ENCODE results near the gene C1orf185. TPM values are rescaled to one million over a fixed set of nuclear protein-coding genes. Genes with fewer than 3 reads are reported as not detected.
"Not testable (repeated sequence)": the region's sequence is repeated elsewhere in the genome, so short reads cannot be mapped to it uniquely, and the experiment has no call there.

The C1orf185 gene
- not detected for total RNA-seq

- no peak for DNase-seq
Measured at GRCh38 chr1:51101976-51102375, at the start of gene C1orf185. TSS of gene C1orf185 (plus strand) at chr1:51102228. CDS start at chr1:51102234, 6 bp downstream.

DNA sequence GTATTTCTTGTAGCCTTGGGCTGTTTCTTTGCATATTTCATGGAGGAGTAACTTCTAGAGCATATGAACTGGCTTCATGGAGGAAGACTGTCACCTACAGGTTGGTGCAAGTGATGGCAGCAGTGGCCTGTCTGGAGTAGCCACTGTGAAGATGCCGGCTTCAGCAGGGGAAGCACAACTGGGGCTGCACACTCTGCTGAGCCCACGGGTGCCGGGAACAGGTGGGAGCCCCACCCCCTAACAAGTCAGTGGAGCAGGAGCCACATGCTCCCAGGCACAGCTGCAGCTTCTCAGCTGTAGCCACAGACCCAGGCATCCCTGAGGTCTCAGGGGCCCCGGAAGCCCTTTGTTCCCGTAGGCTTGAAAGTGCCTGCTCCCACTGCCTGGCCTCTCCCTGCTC lies 43.2 kb upstream of the C1orf185 start:
- no peak for DNase-seq

- no peak for DNase-seq
Measured at GRCh38 chr1:51061231-51061918, 40.7 kb upstream of the C1orf185 start.

DNA sequence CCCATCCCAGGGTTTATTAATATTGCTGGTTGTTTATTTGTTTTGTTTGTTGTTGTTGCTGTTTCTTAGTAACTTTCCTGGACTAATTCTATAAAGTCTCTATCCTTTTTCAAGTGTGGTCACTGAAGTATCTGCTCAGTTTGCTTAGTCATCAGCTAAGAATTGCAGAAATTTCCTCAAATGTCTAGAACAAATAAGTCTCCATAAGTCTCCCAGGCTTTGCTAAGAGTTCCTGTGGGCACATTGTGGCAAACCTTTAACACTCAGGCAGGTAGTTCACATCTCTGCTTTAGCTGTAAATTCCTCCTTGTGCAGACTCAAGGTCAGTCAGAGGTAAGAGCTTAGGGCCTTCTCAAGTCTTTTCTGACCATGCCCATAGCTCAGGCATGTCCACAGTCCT lies 38.9 kb upstream of the C1orf185 start:
- no peak for DNase-seq

- no peak for DNase-seq
Measured at GRCh38 chr1:51070011-51070410, 32.0 kb upstream of the C1orf185 start.

- no peak for DNase-seq
Measured at GRCh38 chr1:51070640-51071039, 31.4 kb upstream of the C1orf185 start.

- no peak for DNase-seq
Measured at GRCh38 chr1:51071291-51072042, 30.6 kb upstream of the C1orf185 start.

- DNase-seq = no peak
Measured at GRCh38 chr1:51072043-51072439, 30.0 kb upstream of the C1orf185 start.

DNA sequence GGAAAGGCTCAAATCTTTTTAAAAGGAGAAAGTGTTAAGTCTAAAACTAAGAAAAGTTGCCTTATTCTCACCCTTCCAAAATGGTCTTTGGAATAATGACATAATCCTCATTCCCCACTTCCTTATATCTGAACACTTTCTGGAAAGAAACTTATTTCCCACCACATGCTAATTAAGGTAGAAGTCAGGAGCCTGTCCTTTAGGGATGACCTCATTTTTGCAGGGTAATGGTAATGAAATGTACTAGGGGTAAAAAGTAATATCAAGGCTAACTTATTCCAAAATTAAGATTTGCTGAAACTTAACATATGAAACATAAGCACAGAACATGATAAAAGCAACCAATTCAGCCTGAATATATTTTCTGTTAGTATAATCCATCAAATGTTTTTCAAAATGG lies 29.4 kb upstream of the C1orf185 start:
- no peak for DNase-seq

DNA sequence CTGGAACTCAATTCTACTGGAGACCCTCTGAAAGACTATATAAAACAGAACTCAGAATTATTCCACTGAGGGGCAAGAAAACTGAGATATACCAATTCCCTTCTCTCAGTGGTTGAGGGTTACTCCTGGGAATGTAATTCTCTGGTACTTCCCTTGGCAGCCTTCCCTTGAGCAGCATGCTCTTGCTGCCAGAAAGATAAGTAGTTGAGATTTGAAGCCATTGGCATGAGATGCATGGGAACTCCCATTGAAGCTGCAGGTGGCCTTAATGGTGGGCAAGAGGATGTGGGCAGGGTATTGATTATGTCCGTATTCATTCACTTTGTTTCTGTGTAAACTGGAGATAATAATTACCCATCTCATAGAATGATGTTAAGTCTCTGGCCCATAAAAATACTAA lies 28.6 kb upstream of the C1orf185 start:
- DNase-seq = no peak

- DNase-seq = no peak
Measured at GRCh38 chr1:51086496-51087271, 15.3 kb upstream of the C1orf185 start.

DNA sequence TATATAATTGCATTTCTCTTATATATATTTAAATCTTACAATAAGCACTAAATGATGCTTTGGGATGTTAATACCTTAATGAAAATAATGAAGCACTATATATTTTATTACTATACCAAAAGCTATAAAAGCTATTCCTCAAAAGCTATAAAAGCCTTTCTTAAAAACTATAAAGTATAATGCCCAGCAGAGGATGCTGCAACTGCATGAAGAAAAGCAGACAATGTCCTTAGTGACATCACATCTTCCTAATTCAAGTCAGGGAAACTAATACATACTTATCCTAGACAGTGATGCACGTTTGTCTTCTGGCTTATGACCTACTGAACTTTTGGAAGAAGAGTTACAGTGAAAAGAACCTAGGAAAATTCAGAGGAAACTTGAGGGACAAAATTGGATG lies 13.6 kb upstream of the C1orf185 start:
- DNase-seq = no peak

DNA sequence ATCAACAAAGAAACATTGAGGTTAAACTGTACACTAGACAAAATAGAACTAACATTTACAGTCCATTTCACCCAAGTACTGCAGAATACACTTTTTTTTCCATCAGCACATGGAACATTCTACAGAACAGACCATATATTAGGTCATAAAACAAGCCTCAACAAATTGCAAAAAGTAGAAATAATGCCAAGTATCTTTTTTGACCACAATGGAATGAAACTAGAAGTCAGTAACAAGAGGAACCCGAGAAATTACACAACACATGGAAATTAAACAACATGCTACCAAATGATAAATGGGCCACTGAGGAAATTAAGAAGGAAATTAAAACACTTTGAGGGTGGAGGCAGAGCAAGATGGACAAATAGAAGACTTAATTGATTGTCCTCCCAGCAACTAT lies 8.4 kb upstream of the C1orf185 start:
- DNase-seq = peak; percentile 18

DNA sequence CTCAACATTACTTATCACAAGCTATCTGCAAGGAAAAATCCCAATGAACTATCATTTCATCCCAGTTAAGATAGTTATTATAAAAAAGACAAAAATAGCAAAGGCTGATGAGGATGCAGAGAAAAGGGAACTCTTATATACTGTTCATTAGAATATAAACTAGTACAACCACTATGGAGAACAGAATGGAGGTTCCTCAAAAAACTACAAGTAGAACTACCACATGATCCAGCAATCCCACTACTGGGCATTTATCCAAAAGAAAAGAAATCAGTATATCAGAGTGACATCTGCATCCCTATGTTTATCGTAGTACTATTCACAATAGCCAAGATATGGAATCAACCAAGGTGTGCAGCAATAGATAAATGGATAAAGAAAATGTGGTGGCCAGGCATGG lies 4.9 kb upstream of the C1orf185 start:
- no peak for DNase-seq

- DNase-seq = no peak
Measured at GRCh38 chr1:51100264-51100880, 1.7 kb upstream of the C1orf185 start.

- DNase-seq = no peak
Measured at GRCh38 chr1:51114137-51114536, 12.1 kb downstream of the C1orf185 start.

- no peak for DNase-seq
Measured at GRCh38 chr1:51115714-51116404, 13.8 kb downstream of the C1orf185 start.

- no peak for DNase-seq
Measured at GRCh38 chr1:51119331-51119730, 17.3 kb downstream of the C1orf185 start.

- no peak for DNase-seq
Measured at GRCh38 chr1:51120629-51121028, 18.6 kb downstream of the C1orf185 start.

GRCh38 chr1:51127152-51127551 lies 25.1 kb downstream of the C1orf185 start:
- not testable (repeated sequence) for DNase-seq

GRCh38 chr1:51131185-51131584 lies 29.2 kb downstream of the C1orf185 start:
- no peak for DNase-seq

DNA sequence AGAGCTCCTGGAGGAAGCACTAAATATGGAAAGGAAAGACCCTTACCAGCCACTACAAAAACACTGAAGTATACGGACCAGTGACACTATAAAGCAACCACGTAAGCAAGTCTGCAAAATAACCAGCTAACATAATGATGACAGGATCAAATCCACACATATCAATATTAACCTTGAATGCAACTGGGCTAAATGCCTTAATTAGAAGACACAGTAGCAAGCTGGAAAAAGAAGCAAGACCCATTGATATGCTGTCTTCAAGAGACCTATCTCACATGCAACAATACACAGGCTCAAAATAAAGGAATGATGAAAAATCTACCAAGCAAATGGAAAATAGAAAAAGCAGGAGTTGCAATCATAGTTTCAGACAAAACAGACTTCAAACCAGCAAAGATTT lies 31.0 kb downstream of the C1orf185 start:
- no peak for DNase-seq
